Hepatocyte (in vitro differentiated cells): ENCODE data around the gene FKBP6.

Experiments used
- CTCF ChIP-seq: fragments of 200-600 bp; sonication (generic); IDR thresholded peaks from 2 replicates; pipeline ENCODE4 v1.5.1; 2016; ENCODE audit warnings: antibody characterized with exemption, mild to moderate bottlenecking; ENCODE audit not compliant: poor library complexity
- EZH2 ChIP-seq: fragments of 200-600 bp; sonication (generic); IDR thresholded peaks from 2 replicates; pipeline ENCODE4 v1.6.1; 2016; ENCODE audit warnings: antibody characterized with exemption, mild to moderate bottlenecking, borderline replicate concordance
- EZH2phosphoT487 ChIP-seq: fragments of 200-600 bp; sonication (generic); IDR thresholded peaks from one replicate; pipeline ENCODE4 v1.6.1; 2018; ENCODE audit warnings: antibody characterized with exemption, mild to moderate bottlenecking, low read depth, moderate library complexity; ENCODE audit not compliant: unreplicated experiment, severe bottlenecking

- TF ChIP-seq CTCF = no peak
- TF ChIP-seq EZH2phosphoT487 = no peak
- TF ChIP-seq EZH2 = no peak
Measured at GRCh38 chr7:73343671-73344380, 15.9 kb downstream of the FKBP6 start.
